Measurements from ENCODE around the gene KDM5C.

GRCh38 chrX:53163436-53163835, 61.6 kb downstream of the KDM5C start:
- no peak for TF ChIP-seq YY1 (IDR thresholded peaks at IDR 0.05; ENCODE audit: insufficient read depth, insufficient read length)
- TF ChIP-seq SUZ12 (IDR thresholded peaks at IDR 0.05; ENCODE audit: extremely low read depth, insufficient read depth, insufficient read length): no peak

Measured in NT2/D1 (cell line).